Stomach (tissue), 4 donors: Measurements from ENCODE around the gene CIAO2B.

Experiments used
- EP300 ChIP-seq: sonication (generic); formaldehyde crosslinking; IDR thresholded peaks from one replicate; pipeline ENCODE4 v1.6.1; 2017; ENCODE audit warnings: antibody characterized with exemption
- POLR2A ChIP-seq, 4 donors: fragments of 450-650 bp; IDR thresholded peaks; one replicate each; pipeline ENCODE4 v1.6.1; 2016; ENCODE audit warnings: antibody characterized with exemption in 4 of 4, control low read depth in 2 of 4, mild to moderate bottlenecking in 1 of 4, moderate library complexity in 1 of 4
- TF ChIP-seq, protein P1 (sequence below), 7 experiments: fragments of 450-650 bp in 4 of 7; fragments of 200-600 bp in 3 of 7; sonication (generic) in 3 of 7; IDR thresholded peaks; one replicate each; pipeline ENCODE4 v1.5.1; 2016 to 2019; ENCODE audit warnings: antibody characterized with exemption in 7 of 7, control low read depth in 2 of 7, mild to moderate bottlenecking in 1 of 7

DNA sequence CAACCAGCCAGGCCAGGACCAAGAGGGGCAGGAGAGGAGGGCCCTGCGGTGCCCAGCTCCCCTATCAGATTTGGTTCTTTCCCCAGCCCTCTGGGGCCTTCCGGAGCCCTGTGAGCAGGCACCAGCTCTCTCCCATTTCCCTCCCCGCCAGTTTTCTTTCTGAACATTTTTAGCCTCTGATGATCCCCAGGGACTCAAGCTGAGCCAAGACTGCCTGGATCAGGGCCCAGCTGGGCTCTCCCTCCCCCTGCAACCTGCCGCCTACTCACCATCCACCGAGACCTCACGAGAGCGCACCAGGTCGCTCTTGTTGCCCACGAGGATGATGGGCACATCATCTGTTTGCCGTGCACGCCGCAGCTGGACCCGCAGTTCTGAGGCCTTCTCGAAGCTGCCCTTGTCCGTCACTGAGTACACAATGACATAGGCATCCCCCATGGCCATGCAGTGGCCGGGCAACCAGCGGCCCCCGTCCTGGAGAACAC is 10.9 kb downstream of the CIAO2B start:
- TF ChIP-seq POLR2A (IDR thresholded peaks at IDR 0.05) = no peak
- TF ChIP-seq, protein P1, sequence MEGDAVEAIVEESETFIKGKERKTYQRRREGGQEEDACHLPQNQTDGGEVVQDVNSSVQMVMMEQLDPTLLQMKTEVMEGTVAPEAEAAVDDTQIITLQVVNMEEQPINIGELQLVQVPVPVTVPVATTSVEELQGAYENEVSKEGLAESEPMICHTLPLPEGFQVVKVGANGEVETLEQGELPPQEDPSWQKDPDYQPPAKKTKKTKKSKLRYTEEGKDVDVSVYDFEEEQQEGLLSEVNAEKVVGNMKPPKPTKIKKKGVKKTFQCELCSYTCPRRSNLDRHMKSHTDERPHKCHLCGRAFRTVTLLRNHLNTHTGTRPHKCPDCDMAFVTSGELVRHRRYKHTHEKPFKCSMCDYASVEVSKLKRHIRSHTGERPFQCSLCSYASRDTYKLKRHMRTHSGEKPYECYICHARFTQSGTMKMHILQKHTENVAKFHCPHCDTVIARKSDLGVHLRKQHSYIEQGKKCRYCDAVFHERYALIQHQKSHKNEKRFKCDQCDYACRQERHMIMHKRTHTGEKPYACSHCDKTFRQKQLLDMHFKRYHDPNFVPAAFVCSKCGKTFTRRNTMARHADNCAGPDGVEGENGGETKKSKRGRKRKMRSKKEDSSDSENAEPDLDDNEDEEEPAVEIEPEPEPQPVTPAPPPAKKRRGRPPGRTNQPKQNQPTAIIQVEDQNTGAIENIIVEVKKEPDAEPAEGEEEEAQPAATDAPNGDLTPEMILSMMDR (IDR thresholded peaks at IDR 0.05) = no peak
- TF ChIP-seq EP300 = no peak
